Activated CD8-positive, alpha-beta T cell treated with anti-CD3 and anti-CD28 coated beads for 36 hours (primary cell): ENCODE results near the gene TMC5. TPM values are rescaled to one million over a fixed set of nuclear protein-coding genes. Genes with fewer than 3 reads are reported as not detected.

Experiments used
- ATAC-seq: fragments of 200-7000 bp; cut with Tn5 transposase; one replicate; pipeline ENCODE4 v1.10.0; 2021; ENCODE audit warnings: mild to moderate bottlenecking, moderate library complexity
- CTCF ChIA-PET: fragments of 350-600 bp; sonication (Branson Sonifier 250); formaldehyde crosslinking; loops from one replicate; lab custom pipeline; 2021; ENCODE audit warnings: antibody characterized with exemption; lab: Charles Lee
- POLR2A ChIA-PET: fragments of 350-600 bp; sonication (Branson Sonifier 250); formaldehyde crosslinking; loops from one replicate; lab custom pipeline; 2021; ENCODE audit warnings: antibody characterized with exemption; lab: Charles Lee
- DNase-seq: peaks from one replicate; pipeline ENCODE4 v3.0.0-alpha.2; 2020
- H3K27ac Mint-ChIP-seq: one replicate; pipeline ENCODE4 v1.8.0; 2021; ENCODE audit warnings: mild to moderate bottlenecking, mixed read lengths
- H3K27me3 Mint-ChIP-seq: one replicate; pipeline ENCODE4 v1.8.0; 2021; ENCODE audit warnings: mixed read lengths
- H3K36me3 Mint-ChIP-seq: one replicate; pipeline ENCODE4 v1.8.0; 2021; ENCODE audit warnings: low read depth, mixed read lengths
- H3K4me1 Mint-ChIP-seq: one replicate; pipeline ENCODE4 v1.8.0; 2021; ENCODE audit warnings: low read depth, mixed read lengths
- H3K4me3 Mint-ChIP-seq: one replicate; pipeline ENCODE4 v1.8.0; 2021; ENCODE audit warnings: mild to moderate bottlenecking, moderate library complexity, mixed read lengths
- H3K9me3 Mint-ChIP-seq: one replicate; pipeline ENCODE4 v1.8.0; 2021; ENCODE audit warnings: mixed read lengths
- intact Hi-C: fragments of 100-400 bp; cut with micrococcal nuclease; formaldehyde crosslinking; loops from one replicate; pipeline ENCODE4 v1.10.0; 2022
- total RNA-seq, 2 experiments: library from RNA; stranded (reverse); gene quantifications; one replicate each; pipeline ENCODE4 v1.2.3, GENCODE V29; 2021
- TF ChIP-seq, protein P1 (sequence below): fragments of 200-600 bp; IDR thresholded peaks from one replicate; pipeline ENCODE4 v1.8.0; 2022; ENCODE audit warnings: antibody characterized with exemption, mild to moderate bottlenecking

Gene TMC5
- total RNA-seq, 2 experiments from 2014 or later = not detected

DNA sequence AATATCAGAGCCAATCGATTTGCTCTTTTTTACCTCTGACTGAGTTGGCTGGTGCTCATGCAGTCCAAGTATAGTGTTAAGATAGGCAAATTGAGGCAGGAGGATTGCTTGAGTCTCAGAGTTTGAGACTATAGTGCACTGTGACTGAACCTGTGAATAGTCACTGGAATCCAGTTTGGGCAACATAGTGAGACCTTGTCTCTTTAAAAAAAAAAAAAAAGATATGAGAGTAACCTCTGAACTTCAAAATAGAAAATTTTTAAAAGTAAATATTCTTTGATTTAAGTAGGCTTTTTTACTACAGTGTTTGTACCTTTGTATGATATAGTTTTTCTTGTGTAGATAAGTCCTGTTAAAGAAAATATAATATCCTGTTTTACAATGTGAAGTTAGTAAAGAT is 109.5 kb downstream of the TMC5 start:
- Mint-ChIP-seq H3K27ac (no peak overlapping the region), H3K9me3 (no peaks in the 10 kb centered on the region), H3K4me1 (peaks cover 16% of the 10 kb centered on the region), H3K27me3 (no peaks in the 10 kb centered on the region), H3K36me3 (peaks cover 13% of the 10 kb centered on the region), H3K4me3 (no peak overlapping the region)
- POLR2A ChIA-PET = no interaction called here
- ATAC-seq (no peak), DNase-seq (no peak)
- TF ChIP-seq, protein P1, sequence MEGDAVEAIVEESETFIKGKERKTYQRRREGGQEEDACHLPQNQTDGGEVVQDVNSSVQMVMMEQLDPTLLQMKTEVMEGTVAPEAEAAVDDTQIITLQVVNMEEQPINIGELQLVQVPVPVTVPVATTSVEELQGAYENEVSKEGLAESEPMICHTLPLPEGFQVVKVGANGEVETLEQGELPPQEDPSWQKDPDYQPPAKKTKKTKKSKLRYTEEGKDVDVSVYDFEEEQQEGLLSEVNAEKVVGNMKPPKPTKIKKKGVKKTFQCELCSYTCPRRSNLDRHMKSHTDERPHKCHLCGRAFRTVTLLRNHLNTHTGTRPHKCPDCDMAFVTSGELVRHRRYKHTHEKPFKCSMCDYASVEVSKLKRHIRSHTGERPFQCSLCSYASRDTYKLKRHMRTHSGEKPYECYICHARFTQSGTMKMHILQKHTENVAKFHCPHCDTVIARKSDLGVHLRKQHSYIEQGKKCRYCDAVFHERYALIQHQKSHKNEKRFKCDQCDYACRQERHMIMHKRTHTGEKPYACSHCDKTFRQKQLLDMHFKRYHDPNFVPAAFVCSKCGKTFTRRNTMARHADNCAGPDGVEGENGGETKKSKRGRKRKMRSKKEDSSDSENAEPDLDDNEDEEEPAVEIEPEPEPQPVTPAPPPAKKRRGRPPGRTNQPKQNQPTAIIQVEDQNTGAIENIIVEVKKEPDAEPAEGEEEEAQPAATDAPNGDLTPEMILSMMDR = no peak
- intact Hi-C loops = no loop called here
- CTCF ChIA-PET = no interaction called here

DNA sequence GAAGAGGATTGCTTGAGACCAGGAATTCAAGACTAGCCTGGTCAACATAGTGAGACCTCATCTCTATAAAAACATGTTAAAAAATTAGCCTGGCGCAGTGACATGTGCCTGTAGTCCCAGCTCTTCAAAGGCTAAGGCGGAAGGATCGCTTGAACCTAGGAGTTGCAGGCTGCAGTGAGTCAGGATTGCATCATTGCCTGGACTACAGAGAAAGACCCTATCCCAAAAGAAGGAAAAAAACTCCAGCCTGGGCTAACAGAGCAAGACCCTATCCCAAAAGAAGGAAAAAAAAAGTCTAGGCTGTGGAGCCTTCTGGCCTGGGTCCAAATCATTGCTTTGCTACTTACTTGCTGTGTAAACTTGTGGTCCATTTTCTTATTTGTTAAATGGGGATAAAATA is 111.0 kb downstream of the TMC5 start:
- no peaks in the 10 kb centered on the region for H3K9me3 Mint-ChIP-seq
- ChIA-PET POLR2A (interaction anchor here (1.1 kb wide), 1 partner anchor 368 kb away, joined by 3 read pairs; no protein-coding TSS in a partner anchor), CTCF (interaction anchor here (1.1 to 1.6 kb wide), 3 partner anchors 10 to 26 kb away, joined by 3 to 12 read pairs (median 4); partner anchors contain the start of gene VPS35L)
- no peak for DNase-seq
- no peak overlapping the region for H3K27ac Mint-ChIP-seq
- H3K4me3 Mint-ChIP-seq = no peak overlapping the region
- peaks cover 20% of the 10 kb centered on the region for H3K36me3 Mint-ChIP-seq
- intact Hi-C loops = no loop called here
- TF ChIP-seq, protein P1 = no peak
- ATAC-seq = no peak
- no peaks in the 10 kb centered on the region for H3K27me3 Mint-ChIP-seq
- peaks cover 9% of the 10 kb centered on the region for H3K4me1 Mint-ChIP-seq

DNA sequence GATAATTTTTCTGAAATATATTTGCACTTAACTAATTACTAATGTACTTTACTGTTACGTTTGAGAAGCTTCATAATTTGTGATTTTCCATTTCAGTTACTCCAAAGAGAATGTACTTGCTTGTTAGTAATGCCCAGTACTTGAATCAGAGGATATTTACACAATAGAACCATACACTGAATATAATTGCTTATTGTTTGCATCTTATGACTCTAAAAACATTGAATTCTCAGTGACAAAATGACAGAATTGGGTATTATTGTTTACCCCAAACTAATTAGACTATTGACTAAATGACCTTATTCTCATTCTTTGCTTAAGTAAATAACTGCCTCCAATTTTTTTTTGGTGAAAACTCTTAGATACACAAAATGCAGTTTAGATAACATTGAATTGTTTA is 114.9 kb downstream of the TMC5 start:
- ChIA-PET CTCF (no interaction called here), POLR2A (interaction anchor here (1.2 kb wide), 1 partner anchor 9 kb away, joined by 4 read pairs; the partner anchor contains the start of gene CCP110)
- peaks cover 37% of the 10 kb centered on the region for H3K36me3 Mint-ChIP-seq
- ATAC-seq (no peak), DNase-seq (no peak)
- no peaks in the 10 kb centered on the region for H3K9me3 Mint-ChIP-seq
- intact Hi-C loops = no loop called here
- H3K27me3 Mint-ChIP-seq = no peaks in the 10 kb centered on the region
- H3K27ac Mint-ChIP-seq = no peak overlapping the region
- no peaks in the 10 kb centered on the region for H3K4me1 Mint-ChIP-seq
- TF ChIP-seq, protein P1 = no peak
- H3K4me3 Mint-ChIP-seq = no peak overlapping the region

DNA sequence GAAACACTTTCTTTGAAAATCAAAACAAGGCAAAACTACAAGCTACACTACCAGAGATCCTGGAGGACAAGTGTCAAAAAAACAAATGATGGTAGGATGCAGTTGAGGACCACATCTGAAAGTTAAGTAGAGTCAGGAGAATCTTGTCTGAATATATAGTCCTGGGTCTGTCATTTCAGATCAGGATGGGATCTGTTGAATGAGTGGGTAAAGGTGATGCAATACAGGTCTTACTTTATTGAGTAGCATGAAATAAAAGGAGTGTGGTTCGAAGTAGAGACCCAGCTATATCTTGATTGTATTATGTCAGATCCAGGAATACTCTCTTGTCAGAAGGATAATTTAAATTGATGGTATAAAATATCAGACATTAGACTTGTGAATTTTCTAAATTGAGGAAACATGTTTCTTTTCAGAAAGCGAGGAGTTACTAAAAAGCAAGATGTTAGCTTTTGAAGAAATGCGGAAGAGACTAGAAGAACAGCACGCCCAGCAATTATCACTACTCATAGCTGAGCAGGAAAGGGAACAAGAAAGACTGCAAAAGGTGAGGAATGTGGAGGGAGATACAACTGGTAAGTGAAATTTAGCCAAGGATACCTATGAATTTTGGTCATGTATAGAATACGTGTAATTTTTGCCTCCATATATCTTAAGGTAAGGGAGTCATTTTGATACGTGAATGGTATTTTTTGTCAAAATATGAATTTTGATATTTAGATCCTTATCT is 122.7 kb downstream of the TMC5 start:
- ChIA-PET POLR2A (interaction anchor here (2.5 kb wide), 1 partner anchor 11 kb away, joined by 13 read pairs; no protein-coding TSS in a partner anchor), CTCF (interaction anchor here (1.2 to 1.5 kb wide), 4 partner anchors 9 to 38 kb away, joined by 3 to 5 read pairs (median 4); partner anchors contain the start of gene VPS35L)
- intact Hi-C loops = no loop called here
- Mint-ChIP-seq H3K9me3 (no peaks in the 10 kb centered on the region), H3K36me3 (peaks cover 45% of the 10 kb centered on the region), H3K27me3 (no peaks in the 10 kb centered on the region), H3K27ac (no peak overlapping the region), H3K4me3 (no peak overlapping the region), H3K4me1 (no peaks in the 10 kb centered on the region)
- DNase-seq = no peak
- TF ChIP-seq, protein P1 = no peak
- no peak for ATAC-seq
